NCI-H2227 treated with DMSO at 0.1 percent for 48 hours (cell line): Measurements from ENCODE around the gene KIF16B.
"Not testable (repeated sequence)": the region's sequence is repeated elsewhere in the genome, so short reads cannot be mapped to it uniquely, and the experiment has no call there.

Experiments
- DNase-seq: peaks from one replicate; lab custom pipeline; 2025; lab: John Stamatoyannopoulos, UW

KIF16B gene

GRCh38 chr20:16476032-16476431 is 97.2 kb downstream of the KIF16B start:
- peak; percentile 70 for DNase-seq

GRCh38 chr20:16475225-16475624 is 98.0 kb downstream of the KIF16B start:
- DNase-seq: peak; percentile 45

GRCh38 chr20:16474363-16474762 is 98.9 kb downstream of the KIF16B start:
- no peak for DNase-seq

GRCh38 chr20:16472045-16472872 is 101.0 kb downstream of the KIF16B start:
- DNase-seq: no peak

GRCh38 chr20:16469395-16469905 is 103.8 kb downstream of the KIF16B start:
- DNase-seq: no peak

- no peak for DNase-seq
Measured at GRCh38 chr20:16462711-16463110, 110.5 kb downstream of the KIF16B start.

- DNase-seq: no peak
Measured at GRCh38 chr20:16459019-16459700, 114.1 kb downstream of the KIF16B start.

- no peak for DNase-seq
Measured at GRCh38 chr20:16457514-16457913, 115.7 kb downstream of the KIF16B start.

- no peak for DNase-seq
Measured at GRCh38 chr20:16455324-16455723, 117.9 kb downstream of the KIF16B start.

GRCh38 chr20:16451982-16452381 is 121.3 kb downstream of the KIF16B start:
- DNase-seq: no peak

- DNase-seq: no peak
Measured at GRCh38 chr20:16451001-16451400, 122.2 kb downstream of the KIF16B start.

GRCh38 chr20:16446991-16447390 is 126.3 kb downstream of the KIF16B start:
- DNase-seq: no peak

- no peak for DNase-seq
Measured at GRCh38 chr20:16446246-16446645, 127.0 kb downstream of the KIF16B start.

GRCh38 chr20:16445482-16445881 is 127.8 kb downstream of the KIF16B start:
- no peak for DNase-seq

GRCh38 chr20:16444057-16444777 is 129.0 kb downstream of the KIF16B start:
- no peak for DNase-seq

- DNase-seq: no peak
Measured at GRCh38 chr20:16441546-16442164, 131.6 kb downstream of the KIF16B start.

- DNase-seq: no peak
Measured at GRCh38 chr20:16440686-16441085, 132.6 kb downstream of the KIF16B start.

GRCh38 chr20:16439540-16439939 is 133.7 kb downstream of the KIF16B start:
- not testable (repeated sequence) for DNase-seq

- no peak for DNase-seq
Measured at GRCh38 chr20:16438100-16438499, 135.1 kb downstream of the KIF16B start.

GRCh38 chr20:16437387-16437996 is 135.8 kb downstream of the KIF16B start:
- no peak for DNase-seq

GRCh38 chr20:16434062-16434664 is 139.1 kb downstream of the KIF16B start:
- DNase-seq: no peak
